ENCODE measurements around the gene UMOD. TPM values are rescaled to one million over a fixed set of nuclear protein-coding genes. Genes with fewer than 3 reads are reported as not detected.

UMOD gene
- total RNA-seq, 1 donor from 2014 or later, result not detected

GRCh38 chr16:20298452-20298851 lies 54.1 kb downstream of the UMOD start:
- Mint-ChIP-seq H3K4me3 (ENCODE audit: unreplicated experiment) (no peak overlapping the region), H3K9me3 (ENCODE audit: low read depth) (no peaks in the 10 kb centered on the region), H3K27ac (ENCODE audit: unreplicated experiment) (no peak overlapping the region), H3K4me1 (ENCODE audit: low read depth) (no peaks in the 10 kb centered on the region), H3K36me3 (ENCODE audit: low read depth) (no peaks in the 10 kb centered on the region), H3K27me3 (ENCODE audit: low read depth) (peaks cover 23% of the 10 kb centered on the region)
- TF ChIP-seq CTCF (IDR thresholded peaks at IDR 0.05), result no peak
- no peak for DNase-seq (ENCODE audit: low spot score)

GRCh38 chr16:20291208-20292206 lies 61.0 kb downstream of the UMOD start:
- Mint-ChIP-seq H3K4me1 (ENCODE audit: low read depth) (no peaks in the 10 kb centered on the region), H3K27me3 (ENCODE audit: low read depth) (peaks cover 24% of the 10 kb centered on the region), H3K27ac (ENCODE audit: unreplicated experiment) (no peak overlapping the region), H3K9me3 (ENCODE audit: low read depth) (no peaks in the 10 kb centered on the region), H3K4me3 (ENCODE audit: unreplicated experiment) (no peak overlapping the region), H3K36me3 (ENCODE audit: low read depth) (no peaks in the 10 kb centered on the region)
- no peak for TF ChIP-seq CTCF (IDR thresholded peaks at IDR 0.05)
- no peak for DNase-seq (ENCODE audit: low spot score)

GRCh38 chr16:20289571-20289970 lies 62.9 kb downstream of the UMOD start:
- H3K4me3 Mint-ChIP-seq (ENCODE audit: unreplicated experiment), result no peak overlapping the region
- peaks cover 24% of the 10 kb centered on the region for H3K27me3 Mint-ChIP-seq (ENCODE audit: low read depth)
- no peak overlapping the region for H3K27ac Mint-ChIP-seq (ENCODE audit: unreplicated experiment)
- no peaks in the 10 kb centered on the region for H3K36me3 Mint-ChIP-seq (ENCODE audit: low read depth)
- DNase-seq (ENCODE audit: low spot score), result no peak
- no peaks in the 10 kb centered on the region for H3K4me1 Mint-ChIP-seq (ENCODE audit: low read depth)
- no peak for TF ChIP-seq CTCF (IDR thresholded peaks at IDR 0.05)
- H3K9me3 Mint-ChIP-seq (ENCODE audit: low read depth), result peaks cover under 1% of the 10 kb centered on the region

- Mint-ChIP-seq H3K27me3 (ENCODE audit: low read depth) (peaks cover 7% of the 10 kb centered on the region), H3K36me3 (ENCODE audit: low read depth) (no peaks in the 10 kb centered on the region), H3K9me3 (ENCODE audit: low read depth) (peaks cover 9% of the 10 kb centered on the region), H3K27ac (ENCODE audit: unreplicated experiment) (no peak overlapping the region), H3K4me1 (ENCODE audit: low read depth) (no peaks in the 10 kb centered on the region), H3K4me3 (ENCODE audit: unreplicated experiment) (no peak overlapping the region)
- no peak for TF ChIP-seq CTCF (IDR thresholded peaks at IDR 0.05)
- DNase-seq (ENCODE audit: low spot score), result no peak
These were observed 66.5 kb downstream of the UMOD start for GRCh38 chr16:20285993-20286499.

Other genes with a start within 250 kb of the UMOD start
- gene GP2, start 25.2 kb downstream of the UMOD start, total RNA-seq, result not detected in 3 replicates
- not detected in 3 replicates for gene PDILT, start 52.0 kb upstream of the UMOD start, total RNA-seq
- 0.99 to 2.1 TPM (median 1.7 TPM) in 3 replicates for gene ACSM5, start 56.8 kb upstream of the UMOD start, total RNA-seq
- 0.21 TPM in 1 of 3 replicates, not detected in the others for gene ACSM2A, start 98.8 kb upstream of the UMOD start, total RNA-seq
- gene ACSM2B, start 223.7 kb upstream of the UMOD start, total RNA-seq, result 0.38 TPM in 1 of 3 replicates, not detected in the others